Thyroid gland (tissue), 4 donors: ENCODE measurements around the gene LRRC28.

Source experiments
- POLR2A ChIP-seq, 2 donors: fragments of 450-650 bp; IDR thresholded peaks; one replicate each; pipeline ENCODE4 v1.6.1; 2017; ENCODE audit warnings: antibody characterized with exemption in 2 of 2, mild to moderate bottlenecking in 2 of 2, moderate library complexity in 1 of 2
- TF ChIP-seq, protein P1 (sequence below), 6 experiments: fragments of 200-600 bp in 3 of 6; fragments of 450-650 bp in 3 of 6; sonication (generic) in 3 of 6; IDR thresholded peaks; one replicate each; pipeline ENCODE4 v1.5.1; 2016 to 2019; ENCODE audit warnings: antibody characterized with exemption in 6 of 6, mild to moderate bottlenecking in 2 of 6, inconsistent platforms in 1 of 6, moderate library complexity in 1 of 6

GRCh38 chr15:99345242-99345641 lies 94.0 kb downstream of the LRRC28 start:
- TF ChIP-seq, protein P1, sequence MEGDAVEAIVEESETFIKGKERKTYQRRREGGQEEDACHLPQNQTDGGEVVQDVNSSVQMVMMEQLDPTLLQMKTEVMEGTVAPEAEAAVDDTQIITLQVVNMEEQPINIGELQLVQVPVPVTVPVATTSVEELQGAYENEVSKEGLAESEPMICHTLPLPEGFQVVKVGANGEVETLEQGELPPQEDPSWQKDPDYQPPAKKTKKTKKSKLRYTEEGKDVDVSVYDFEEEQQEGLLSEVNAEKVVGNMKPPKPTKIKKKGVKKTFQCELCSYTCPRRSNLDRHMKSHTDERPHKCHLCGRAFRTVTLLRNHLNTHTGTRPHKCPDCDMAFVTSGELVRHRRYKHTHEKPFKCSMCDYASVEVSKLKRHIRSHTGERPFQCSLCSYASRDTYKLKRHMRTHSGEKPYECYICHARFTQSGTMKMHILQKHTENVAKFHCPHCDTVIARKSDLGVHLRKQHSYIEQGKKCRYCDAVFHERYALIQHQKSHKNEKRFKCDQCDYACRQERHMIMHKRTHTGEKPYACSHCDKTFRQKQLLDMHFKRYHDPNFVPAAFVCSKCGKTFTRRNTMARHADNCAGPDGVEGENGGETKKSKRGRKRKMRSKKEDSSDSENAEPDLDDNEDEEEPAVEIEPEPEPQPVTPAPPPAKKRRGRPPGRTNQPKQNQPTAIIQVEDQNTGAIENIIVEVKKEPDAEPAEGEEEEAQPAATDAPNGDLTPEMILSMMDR (IDR thresholded peaks at IDR 0.05) = no peak
- TF ChIP-seq POLR2A (IDR thresholded peaks at IDR 0.05) = no peak
